KMS-11 (cell line): ENCODE measurements around the gene NUBP2.

Source experiments
- H2AFZ ChIP-seq: fragments of 200-600 bp; sonication (generic); 2 replicates; pipeline ENCODE4 v1.6.1; 2016; ENCODE audit warnings: antibody characterized with exemption, mixed run types, low read depth
- H3K27ac ChIP-seq: fragments of 200-600 bp; sonication (generic); 2 replicates; pipeline ENCODE4 v1.6.1; 2016; ENCODE audit warnings: mild to moderate bottlenecking, mixed run types
- H3K27me3 ChIP-seq: fragments of 200-600 bp; sonication (generic); 2 replicates; pipeline ENCODE4 v1.6.1; 2017; ENCODE audit warnings: mild to moderate bottlenecking, low read depth, mixed run types, moderate library complexity; ENCODE audit not compliant: insufficient read depth
- H3K36me3 ChIP-seq: fragments of 200-600 bp; sonication (generic); 2 replicates; pipeline ENCODE4 v1.6.1; 2017; ENCODE audit warnings: mild to moderate bottlenecking, mixed run types; ENCODE audit not compliant: insufficient read depth
- H3K4me1 ChIP-seq: fragments of 200-600 bp; sonication (generic); 2 replicates; pipeline ENCODE4 v1.6.1; 2016; ENCODE audit warnings: mild to moderate bottlenecking, low read depth, mixed run types; ENCODE audit not compliant: poor library complexity, severe bottlenecking
- H3K4me2 ChIP-seq: fragments of 200-600 bp; sonication (generic); 2 replicates; pipeline ENCODE4 v1.7.0; 2016; ENCODE audit warnings: mild to moderate bottlenecking, mixed run types
- H3K4me3 ChIP-seq: fragments of 200-600 bp; sonication (generic); IDR thresholded peaks from 2 replicates; pipeline ENCODE4 v1.6.1; 2017; ENCODE audit warnings: low read depth, low read length, mixed read lengths; ENCODE audit not compliant: insufficient read depth
- H3K79me2 ChIP-seq: fragments of 200-600 bp; sonication (generic); 2 replicates; pipeline ENCODE4 v1.6.1; 2016; ENCODE audit warnings: low read depth, mixed run types; ENCODE audit not compliant: insufficient read depth
- H3K9ac ChIP-seq: fragments of 200-600 bp; sonication (generic); 2 replicates; pipeline ENCODE4 v1.6.1; 2016; ENCODE audit warnings: mild to moderate bottlenecking, mixed run types
- H4K20me1 ChIP-seq: fragments of 200-600 bp; sonication (generic); 2 replicates; pipeline ENCODE4 v1.6.1; 2016; ENCODE audit warnings: mild to moderate bottlenecking, mixed run types; ENCODE audit not compliant: insufficient read depth
- CTCF ChIP-seq: fragments of 200-600 bp; sonication (generic); conservative IDR thresholded peaks from 2 replicates; pipeline ENCODE4 v1.6.1; 2017; ENCODE audit warnings: low read depth, mild to moderate bottlenecking, antibody characterized with exemption, low read length, moderate library complexity, mixed read lengths

NUBP2 gene

GRCh38 chr16:1749152-1750117 is 33.3 kb upstream of the NUBP2 start:
- no peaks in the 10 kb centered on the region for H3K4me1 ChIP-seq
- H3K9ac ChIP-seq = no peak overlapping the region
- no peak overlapping the region for H2AFZ ChIP-seq
- H3K27ac ChIP-seq = no peak overlapping the region
- no peak overlapping the region for H3K4me2 ChIP-seq
- no peaks in the 10 kb centered on the region for H3K27me3 ChIP-seq
- no peaks in the 10 kb centered on the region for H3K36me3 ChIP-seq
- H4K20me1 ChIP-seq = no peaks in the 10 kb centered on the region
- TF ChIP-seq CTCF = no peak
- H3K79me2 ChIP-seq = no peaks in the 10 kb centered on the region
- H3K4me3 ChIP-seq = no peak overlapping the region

- Histone ChIP-seq H3K9ac (no peak overlapping the region), H3K4me1 (no peaks in the 10 kb centered on the region), H2AFZ (no peak overlapping the region), H3K27me3 (no peaks in the 10 kb centered on the region), H4K20me1 (no peaks in the 10 kb centered on the region), H3K36me3 (no peaks in the 10 kb centered on the region), H3K27ac (no peak overlapping the region), H3K79me2 (no peaks in the 10 kb centered on the region), H3K4me3 (no peak overlapping the region), H3K4me2 (no peak overlapping the region)
- TF ChIP-seq CTCF = no peak
Observed at GRCh38 chr16:1751946-1752345, 30.8 kb upstream of the NUBP2 start.

- Histone ChIP-seq H4K20me1 (no peaks in the 10 kb centered on the region), H3K4me2 (no peak overlapping the region), H3K79me2 (no peaks in the 10 kb centered on the region), H3K4me3 (no peak overlapping the region), H3K36me3 (no peaks in the 10 kb centered on the region), H3K27me3 (no peaks in the 10 kb centered on the region), H3K27ac (no peak overlapping the region), H3K4me1 (no peaks in the 10 kb centered on the region), H3K9ac (no peak overlapping the region), H2AFZ (no peak overlapping the region)
- no peak for TF ChIP-seq CTCF
Observed at GRCh38 chr16:1752853-1753252, 29.9 kb upstream of the NUBP2 start.

GRCh38 chr16:1754204-1754603 is 28.6 kb upstream of the NUBP2 start:
- Histone ChIP-seq H3K9ac (no peak overlapping the region), H3K27ac (no peak overlapping the region), H3K36me3 (no peaks in the 10 kb centered on the region), H2AFZ (no peak overlapping the region), H3K4me3 (no peak overlapping the region), H3K79me2 (no peaks in the 10 kb centered on the region), H4K20me1 (no peaks in the 10 kb centered on the region), H3K4me2 (no peak overlapping the region), H3K27me3 (no peaks in the 10 kb centered on the region), H3K4me1 (no peaks in the 10 kb centered on the region)
- TF ChIP-seq CTCF = no peak
